ENCODE measurements around the gene HMGN1. TPM values are rescaled to one million over a fixed set of nuclear protein-coding genes. Genes with fewer than 3 reads are reported as not detected.

The HMGN1 gene
- total and polyA plus RNA-seq, 7 experiments from 2014 or later: 198 to 310 (median 262) TPM

Other genes starting within 250 kb of the HMGN1 start
- gene PSMG1, start 165.6 kb downstream of the HMGN1 start, total RNA-seq: 10 to 100 TPM in 4 of 5 experiments, 1 to 10 TPM in 1; 9.8 to 62.5 (median 16.9) TPM
- 10 to 100 TPM; 46.2 to 48.2 TPM for gene PSMG1, start 165.6 kb downstream of the HMGN1 start, polyA plus RNA-seq
- 100 to 1,000 TPM in 1 of 5 experiments, 10 to 100 TPM in 4; 41.1 to 108 (median 83.9) TPM for gene BRWD1, start 35.5 kb downstream of the HMGN1 start, total RNA-seq
- 10 to 100 TPM; 27.4 to 46.3 TPM for gene BRWD1, start 35.5 kb downstream of the HMGN1 start, polyA plus RNA-seq
- gene LCA5L, start 96.7 kb upstream of the HMGN1 start, total RNA-seq: not detected
- under 1 TPM in 1 of 2 donors, not detected in 1; 0.24 TPM for gene LCA5L, start 96.7 kb upstream of the HMGN1 start, polyA plus RNA-seq
- 1 to 10 TPM in 4 of 5 experiments, under 1 TPM in 1; 0.94 to 3.5 (median 1.6) TPM for gene SH3BGR, start 102.9 kb upstream of the HMGN1 start, total RNA-seq
- 1 to 10 TPM; 1.7 to 3.7 TPM for gene SH3BGR, start 102.9 kb upstream of the HMGN1 start, polyA plus RNA-seq

Data from naive thymus-derived CD4-positive, alpha-beta T cell (primary cell).